22Rv1 (cell line): ENCODE measurements around the gene GATD1.

ENCODE experiments used
- CTCF ChIP-seq: fragments of 450-650 bp; IDR thresholded peaks from 2 replicates; pipeline ENCODE4 v1.5.1; 2017; ENCODE audit warnings: mild to moderate bottlenecking
- ZFX ChIP-seq: fragments of 450-650 bp; IDR thresholded peaks from 2 replicates; pipeline ENCODE4 v1.6.1; 2017; ENCODE audit warnings: antibody characterized with exemption, borderline replicate concordance

- TF ChIP-seq CTCF (no peak), ZFX (no peak)
These were observed 31.9 kb downstream of the GATD1 start for GRCh38 chr11:745428-745827.
